ENCODE data around the gene MATCAP1. TPM values are rescaled to one million over a fixed set of nuclear protein-coding genes. Genes with fewer than 3 reads are reported as not detected.

The MATCAP1 gene
- total RNA-seq, 1 donor from 2014 or later: 5.8 TPM

DNA sequence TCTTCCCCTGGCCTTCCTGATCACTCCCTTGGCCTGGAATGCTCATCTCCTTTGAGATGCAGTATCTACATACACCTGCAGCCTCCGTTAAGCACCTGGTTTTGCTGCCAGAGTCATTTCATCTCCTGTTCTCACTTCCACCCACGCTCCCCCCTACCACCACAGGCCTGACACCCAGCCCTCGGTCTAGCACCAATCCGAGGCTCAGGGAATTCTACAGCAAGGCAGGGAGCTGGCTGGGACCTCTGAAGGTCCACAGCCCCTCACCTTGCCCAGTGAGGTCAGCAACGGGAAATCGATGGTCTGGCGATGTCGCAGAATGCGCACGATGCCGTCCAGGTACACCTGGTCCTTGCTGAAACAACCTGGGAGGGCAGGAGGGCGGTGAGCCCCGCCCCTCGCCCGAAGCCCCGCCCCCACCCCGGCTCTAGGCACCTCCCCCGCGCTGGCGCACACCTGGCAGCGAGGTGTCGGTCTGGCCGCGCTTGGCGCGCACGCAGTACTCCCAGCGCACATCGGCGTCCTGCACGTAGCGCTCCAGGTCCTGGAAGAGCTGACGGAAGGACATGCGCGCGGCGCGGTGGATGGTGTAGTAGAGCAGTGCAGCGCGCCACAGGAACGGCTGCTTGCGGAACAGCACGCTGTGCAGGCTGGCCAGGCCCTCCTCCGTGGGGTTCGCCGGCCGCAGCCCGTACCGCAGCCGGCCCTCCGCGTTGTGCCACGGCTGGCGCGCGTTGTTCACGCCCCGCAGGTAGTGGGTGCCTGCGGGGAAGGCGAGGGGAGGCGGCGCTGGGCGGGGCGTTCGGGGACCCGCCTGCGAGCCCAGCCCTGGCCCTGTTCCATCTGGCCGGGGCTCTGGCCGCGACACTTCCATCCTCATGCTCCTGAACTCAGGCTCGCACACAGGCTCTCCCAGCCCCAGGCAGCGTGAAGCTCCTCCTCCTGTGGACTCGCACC is 5.7 kb downstream of the MATCAP1 start:
- FAIRE-seq (no peak), DNase-seq (ENCODE audit: low read depth) (peak; percentile 92)
- TF ChIP-seq, protein P1, sequence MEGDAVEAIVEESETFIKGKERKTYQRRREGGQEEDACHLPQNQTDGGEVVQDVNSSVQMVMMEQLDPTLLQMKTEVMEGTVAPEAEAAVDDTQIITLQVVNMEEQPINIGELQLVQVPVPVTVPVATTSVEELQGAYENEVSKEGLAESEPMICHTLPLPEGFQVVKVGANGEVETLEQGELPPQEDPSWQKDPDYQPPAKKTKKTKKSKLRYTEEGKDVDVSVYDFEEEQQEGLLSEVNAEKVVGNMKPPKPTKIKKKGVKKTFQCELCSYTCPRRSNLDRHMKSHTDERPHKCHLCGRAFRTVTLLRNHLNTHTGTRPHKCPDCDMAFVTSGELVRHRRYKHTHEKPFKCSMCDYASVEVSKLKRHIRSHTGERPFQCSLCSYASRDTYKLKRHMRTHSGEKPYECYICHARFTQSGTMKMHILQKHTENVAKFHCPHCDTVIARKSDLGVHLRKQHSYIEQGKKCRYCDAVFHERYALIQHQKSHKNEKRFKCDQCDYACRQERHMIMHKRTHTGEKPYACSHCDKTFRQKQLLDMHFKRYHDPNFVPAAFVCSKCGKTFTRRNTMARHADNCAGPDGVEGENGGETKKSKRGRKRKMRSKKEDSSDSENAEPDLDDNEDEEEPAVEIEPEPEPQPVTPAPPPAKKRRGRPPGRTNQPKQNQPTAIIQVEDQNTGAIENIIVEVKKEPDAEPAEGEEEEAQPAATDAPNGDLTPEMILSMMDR (IDR thresholded peaks at IDR 0.05; ENCODE audit: insufficient read depth, low read length, severe bottlenecking): peak; percentile 8
- H3K27me3 ChIP-seq (ENCODE audit: control insufficient read depth, insufficient read depth, low read length): no peaks in the 10 kb centered on the region
- peak overlapping the region; percentile 40 for H3K4me3 ChIP-seq (ENCODE audit: low read depth, low read length)
- peaks cover 5% of the 10 kb centered on the region for H3K36me3 ChIP-seq (ENCODE audit: control insufficient read depth, insufficient read depth, low read length)

DNA sequence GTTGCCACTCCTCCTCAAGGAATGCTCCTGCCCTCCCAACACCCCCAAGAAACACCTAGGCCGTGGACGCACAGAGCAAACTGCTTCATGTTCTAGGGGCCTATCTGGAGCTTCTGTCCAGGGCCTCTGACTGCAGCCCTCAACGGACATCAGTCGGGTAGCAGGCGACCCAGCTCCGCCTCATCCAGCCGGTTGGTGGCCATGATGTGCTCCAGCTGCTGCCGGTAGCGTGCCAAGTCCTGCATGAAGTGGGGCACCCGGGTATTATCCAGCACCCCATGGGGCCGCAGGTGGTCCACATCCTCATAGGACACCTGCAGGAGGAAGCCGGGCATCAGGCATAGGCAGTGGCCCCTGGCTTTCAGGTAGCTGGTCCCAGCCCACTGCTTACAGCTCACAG is 7.1 kb downstream of the MATCAP1 start:
- H3K4me3 ChIP-seq (ENCODE audit: low read depth, low read length): no peak overlapping the region
- TF ChIP-seq, protein P1 (IDR thresholded peaks at IDR 0.05; ENCODE audit: insufficient read depth, low read length, severe bottlenecking): no peak
- no peaks in the 10 kb centered on the region for H3K27me3 ChIP-seq (ENCODE audit: control insufficient read depth, insufficient read depth, low read length)
- peaks cover 5% of the 10 kb centered on the region for H3K36me3 ChIP-seq (ENCODE audit: control insufficient read depth, insufficient read depth, low read length)
- FAIRE-seq (no peak), DNase-seq (ENCODE audit: low read depth) (no peak)

DNA sequence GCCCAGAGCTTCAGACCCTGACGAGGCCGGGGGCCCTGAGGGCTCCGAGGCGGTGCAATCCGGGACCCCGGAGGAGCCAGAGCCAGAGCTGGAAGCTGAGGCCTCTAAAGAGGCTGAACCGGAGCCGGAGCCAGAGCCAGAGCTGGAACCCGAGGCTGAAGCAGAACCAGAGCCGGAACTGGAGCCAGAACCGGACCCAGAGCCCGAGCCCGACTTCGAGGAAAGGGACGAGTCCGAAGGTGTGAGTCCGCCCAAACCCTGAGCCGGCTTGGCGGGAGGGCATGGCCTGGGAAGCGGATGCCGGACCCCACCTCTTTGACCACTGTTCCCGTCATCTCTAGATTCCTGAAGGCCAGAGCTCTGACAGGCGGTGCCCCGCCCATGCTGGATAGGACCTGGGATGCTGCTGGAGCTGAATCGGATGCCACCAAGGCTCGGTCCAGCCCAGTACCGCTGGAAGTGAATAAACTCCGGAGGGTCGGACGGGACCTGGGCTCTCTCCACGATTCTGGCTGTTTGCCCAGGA is 9.0 kb downstream of the MATCAP1 start:
- Histone ChIP-seq H3K36me3 (ENCODE audit: control insufficient read depth, insufficient read depth, low read length) (peaks cover 5% of the 10 kb centered on the region), H3K27me3 (ENCODE audit: control insufficient read depth, insufficient read depth, low read length) (no peaks in the 10 kb centered on the region), H3K4me3 (ENCODE audit: low read depth, low read length) (peak overlapping the region; percentile 34)
- TF ChIP-seq, protein P1 (IDR thresholded peaks at IDR 0.05; ENCODE audit: insufficient read depth, low read length, severe bottlenecking): no peak
- no peak for FAIRE-seq
- DNase-seq (ENCODE audit: low read depth): no peak

- TF ChIP-seq, protein P1 (IDR thresholded peaks at IDR 0.05; ENCODE audit: insufficient read depth, low read length, severe bottlenecking): peak; percentile 50
- Histone ChIP-seq H3K27me3 (ENCODE audit: control insufficient read depth, insufficient read depth, low read length) (no peaks in the 10 kb centered on the region), H3K4me3 (ENCODE audit: low read depth, low read length) (peak overlapping the region; percentile 34), H3K36me3 (ENCODE audit: control insufficient read depth, insufficient read depth, low read length) (peaks cover 5% of the 10 kb centered on the region)
- peak; percentile 86 for DNase-seq (ENCODE audit: low read depth)
- FAIRE-seq: no peak
These were observed 9.7 kb downstream of the MATCAP1 start for GRCh38 chr16:67173808-67174705.

- FAIRE-seq (no peak), DNase-seq (ENCODE audit: low read depth) (no peak)
- Histone ChIP-seq H3K27me3 (ENCODE audit: control insufficient read depth, insufficient read depth, low read length) (no peaks in the 10 kb centered on the region), H3K4me3 (ENCODE audit: low read depth, low read length) (peak overlapping the region; percentile 34), H3K36me3 (ENCODE audit: control insufficient read depth, insufficient read depth, low read length) (peaks cover 5% of the 10 kb centered on the region)
- TF ChIP-seq, protein P1 (IDR thresholded peaks at IDR 0.05; ENCODE audit: insufficient read depth, low read length, severe bottlenecking): no peak
These were observed 10.4 kb downstream of the MATCAP1 start for GRCh38 chr16:67173323-67173722.
